ENCODE results near the gene MRPL58. TPM values are rescaled to one million over a fixed set of nuclear protein-coding genes. Genes with fewer than 3 reads are reported as not detected.

The MRPL58 gene
- total RNA-seq, 4 donors from 2014 or later, result 44.4 to 110 (median 61.6) TPM

GRCh38 chr17:74995847-74996246 lies 16.6 kb upstream of the MRPL58 start:
- intact Hi-C loops (cut with DNase I), result no loop called here

DNA sequence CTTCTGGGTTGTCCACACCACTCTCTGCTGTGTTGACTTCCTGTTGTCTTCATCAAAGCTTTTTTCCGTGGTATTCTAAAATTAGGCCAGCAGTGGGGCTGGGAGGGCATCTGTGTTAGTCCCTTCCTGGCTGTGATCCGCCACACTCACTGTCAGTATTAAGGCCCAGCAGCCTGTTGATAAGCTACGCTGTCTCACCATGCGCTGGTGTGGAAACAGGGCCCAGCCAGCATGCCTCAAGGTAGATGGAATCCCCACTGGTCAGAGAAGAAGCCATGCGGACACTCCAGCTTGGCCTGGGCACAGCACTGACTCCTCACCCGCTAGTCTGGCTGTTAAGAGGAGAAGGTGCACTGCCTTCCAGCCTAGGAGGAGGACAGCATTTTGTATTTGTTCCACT lies 13.7 kb upstream of the MRPL58 start:
- Histone ChIP-seq H3K9me3 (no peaks in the 10 kb centered on the region), H3K4me3 (no peak overlapping the region), H3K36me3 (peaks cover 0 to 37% (median 18%) of the 10 kb centered on the region in 3 donors), H3K27me3 (no peaks in the 10 kb centered on the region), H3K27ac (no peak overlapping the region), H3K4me1 (peaks cover 0 to 9% (median 4%) of the 10 kb centered on the region in 3 donors)
- no peak for TF ChIP-seq POLR2A (IDR thresholded peaks at IDR 0.05)
- no peak for TF ChIP-seq CTCF (IDR thresholded peaks at IDR 0.05)
- intact Hi-C loops (cut with DNase I), result no loop called here
- WGBS, 2 donors, result 74 to 79% methylated on average over 4 to 6 of the region's 6 CpGs
- DNase-seq, result no peak

More at GRCh38 chr17:74995847-74996246, 16.6 kb upstream of the MRPL58 start:
- 63 to 64% methylated on average over 5 of the region's 5 CpGs for WGBS, 2 donors
- H3K4me3 ChIP-seq, result no peak overlapping the region
- DNase-seq, result no peak
- TF ChIP-seq CTCF (IDR thresholded peaks at IDR 0.05) (no peak), POLR2A (IDR thresholded peaks at IDR 0.05) (no peak)
- H3K36me3 ChIP-seq, result peaks cover 0 to 8% (median 6%) of the 10 kb centered on the region in 3 donors
- H3K4me1 ChIP-seq, result peaks cover 18 to 38% (median 19%) of the 10 kb centered on the region in 3 donors
- H3K9me3 ChIP-seq, result no peaks in the 10 kb centered on the region
- H3K27ac ChIP-seq, result no peak overlapping the region
- no peaks in the 10 kb centered on the region for H3K27me3 ChIP-seq

DNA sequence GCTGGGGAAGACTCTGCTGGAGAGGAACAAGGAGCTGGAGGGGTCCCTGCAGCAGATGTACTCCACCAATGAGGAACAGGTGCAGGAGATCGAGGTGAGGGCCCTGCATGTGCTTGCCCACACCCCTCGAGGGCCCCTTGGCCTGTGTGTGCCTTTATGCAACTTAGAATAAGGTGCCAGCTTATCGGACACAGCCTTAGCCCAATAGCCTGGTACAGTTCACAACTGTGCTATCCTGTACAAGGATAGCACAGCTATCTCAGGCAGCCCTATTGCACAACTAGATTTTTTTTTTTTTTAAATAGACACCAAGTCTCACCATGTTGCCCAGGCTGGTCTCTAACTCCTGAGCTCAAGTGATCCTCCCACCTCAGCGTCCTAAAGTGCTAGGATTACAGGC lies 12.9 kb upstream of the MRPL58 start:
- Histone ChIP-seq H3K9me3 (no peaks in the 10 kb centered on the region), H3K4me3 (no peak overlapping the region), H3K36me3 (peaks cover 0 to 45% (median 24%) of the 10 kb centered on the region in 3 donors), H3K4me1 (peaks cover 0 to 2% (median 0%) of the 10 kb centered on the region in 3 donors), H3K27me3 (no peaks in the 10 kb centered on the region), H3K27ac (no peak overlapping the region)
- intact Hi-C loops (cut with DNase I), result no loop called here
- TF ChIP-seq CTCF (IDR thresholded peaks at IDR 0.05) (no peak), POLR2A (IDR thresholded peaks at IDR 0.05) (no peak)
- 72 to 84% methylated on average over 3 of the region's 4 CpGs for WGBS, 2 donors
- no peak for DNase-seq

DNA sequence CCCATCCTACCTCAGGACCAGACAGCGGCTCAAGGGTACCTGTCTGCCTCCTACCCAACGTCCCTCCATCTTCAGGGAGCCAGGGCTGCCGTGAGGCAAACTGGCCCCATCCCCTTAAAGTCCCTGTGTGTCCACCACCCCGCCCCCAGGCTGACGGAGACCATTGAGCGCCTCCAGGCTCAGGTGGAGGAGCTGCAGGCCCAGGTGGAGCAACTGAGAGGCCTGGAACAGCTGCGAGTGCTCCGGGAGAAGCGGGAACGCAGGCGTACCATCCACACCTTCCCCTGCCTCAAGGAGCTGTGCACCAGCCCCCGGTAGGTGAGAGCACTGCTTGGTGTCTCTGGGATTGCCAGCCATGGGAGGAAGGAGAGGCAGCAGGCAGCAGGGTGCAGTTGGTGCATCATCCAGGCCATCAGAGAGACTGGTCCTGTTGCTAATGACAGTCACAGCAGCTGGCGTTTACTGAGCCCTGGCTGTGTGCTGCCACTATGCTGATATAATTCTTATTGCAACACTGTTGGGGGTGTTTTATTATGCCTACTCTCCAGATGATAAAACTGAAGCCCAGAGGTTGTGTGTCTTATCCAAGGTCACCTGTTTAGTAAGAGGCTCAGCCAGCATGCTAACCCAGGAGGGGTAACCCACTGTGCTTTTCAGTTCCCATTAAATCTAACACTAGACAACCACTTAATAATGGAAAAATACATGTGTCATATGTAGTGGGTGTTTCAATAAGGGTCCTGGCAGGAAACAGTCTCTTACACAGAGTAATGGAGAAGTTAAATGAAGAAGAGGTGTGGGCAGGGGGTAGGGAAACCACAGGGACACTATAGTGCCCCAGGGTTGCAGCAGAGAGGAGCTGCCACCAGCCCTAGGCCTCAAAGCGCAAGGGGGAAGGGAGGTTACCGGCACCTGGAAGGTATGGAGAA lies 10.3 kb upstream of the MRPL58 start:
- no peaks in the 10 kb centered on the region for H3K4me1 ChIP-seq
- H3K9me3 ChIP-seq, result no peaks in the 10 kb centered on the region
- TF ChIP-seq POLR2A (IDR thresholded peaks at IDR 0.05) (no peak), CTCF (IDR thresholded peaks at IDR 0.05) (no peak)
- intact Hi-C loops (cut with DNase I), result no loop called here
- peaks cover 0 to 55% (median 24%) of the 10 kb centered on the region in 3 donors for H3K36me3 ChIP-seq
- no peaks in the 10 kb centered on the region for H3K27me3 ChIP-seq
- WGBS, 2 donors, result 89 to 93% methylated on average over 6 to 11 of the region's 15 CpGs
- no peak for DNase-seq
- H3K27ac ChIP-seq, result no peak overlapping the region
- no peak overlapping the region for H3K4me3 ChIP-seq

Measured in esophagus squamous epithelium (tissue), 5 donors.